Breast epithelium (tissue), 4 donors: ENCODE results near the gene SLC17A2. TPM values are rescaled to one million over a fixed set of nuclear protein-coding genes. Genes with fewer than 3 reads are reported as not detected.
"Not testable (repeated sequence)": the region's sequence is repeated elsewhere in the genome, so short reads cannot be mapped to it uniquely, and the experiment has no call there.

ENCODE experiments used
- DNase-seq, 2 donors: peaks; one replicate each; pipeline ENCODE4 v3.0.0-alpha.2; 2019; ENCODE audit warnings: low spot score in 2 of 2
- H3K27ac ChIP-seq, 2 donors: fragments of 200-600 bp; sonication (generic) in 1 of 2; one replicate each; pipeline ENCODE4 v1.5.1; 2016 to 2019; ENCODE audit warnings: mild to moderate bottlenecking in 1 of 2
- H3K27me3 ChIP-seq, 2 donors: fragments of 200-600 bp; sonication (generic) in 1 of 2; one replicate each; pipeline versions ENCODE4 v1.5.1 to v1.6.0; 2017 to 2019; ENCODE audit warnings: control low read depth in 1 of 2, mild to moderate bottlenecking in 1 of 2
- H3K36me3 ChIP-seq: fragments of 200-600 bp; one replicate; pipeline ENCODE4 v1.5.1; 2019
- H3K4me1 ChIP-seq, 2 donors: fragments of 200-600 bp; sonication (generic); one replicate each; pipeline ENCODE4 v1.5.1; 2016 to 2019; ENCODE audit warnings: control low read depth in 1 of 2
- H3K4me3 ChIP-seq, 3 donors: fragments of 200-600 bp; sonication (generic); 1 replicate in 2 of 3; 2 replicates in 1 of 3; pipeline ENCODE4 v1.5.1; 2016 to 2019; ENCODE audit warnings: mild to moderate bottlenecking in 3 of 3, moderate library complexity in 2 of 3
- H3K9me3 ChIP-seq, 2 donors: fragments of 200-600 bp; sonication (generic) in 1 of 2; one replicate each; pipeline ENCODE4 v1.5.1; 2016 to 2019; ENCODE audit warnings: control low read depth in 1 of 2
- POLR2A ChIP-seq: fragments of 450-650 bp; IDR thresholded peaks from one replicate; pipeline ENCODE4 v1.6.1; 2016; ENCODE audit warnings: antibody characterized with exemption, mild to moderate bottlenecking, moderate library complexity
- POLR2AphosphoS5 ChIP-seq, 3 donors: sonication (generic); formaldehyde crosslinking; IDR thresholded peaks; one replicate each; pipeline ENCODE4 v1.6.1; 2017; ENCODE audit warnings: antibody characterized with exemption in 3 of 3
- intact Hi-C: fragments of 100-400 bp; cut with DNase I; formaldehyde crosslinking; loops from one replicate; pipeline ENCODE4 v1.15.1; 2023; ENCODE audit warnings: low total_unique reads
- total RNA-seq, 3 donors: library from RNA; depleted of rRNA; stranded (reverse); fragments of >200 nt; gene quantifications; one replicate each; pipeline ENCODE4 v1.1.0, GENCODE V29; 2016
- TF ChIP-seq, protein P1 (sequence below), 3 donors: fragments of 450-650 bp; IDR thresholded peaks; one replicate each; pipeline ENCODE4 v1.5.1; 2016 to 2017; ENCODE audit warnings: antibody characterized with exemption in 3 of 3, mild to moderate bottlenecking in 3 of 3, moderate library complexity in 3 of 3

The SLC17A2 gene
- total RNA-seq, 3 donors from 2014 or later, result not detected

DNA sequence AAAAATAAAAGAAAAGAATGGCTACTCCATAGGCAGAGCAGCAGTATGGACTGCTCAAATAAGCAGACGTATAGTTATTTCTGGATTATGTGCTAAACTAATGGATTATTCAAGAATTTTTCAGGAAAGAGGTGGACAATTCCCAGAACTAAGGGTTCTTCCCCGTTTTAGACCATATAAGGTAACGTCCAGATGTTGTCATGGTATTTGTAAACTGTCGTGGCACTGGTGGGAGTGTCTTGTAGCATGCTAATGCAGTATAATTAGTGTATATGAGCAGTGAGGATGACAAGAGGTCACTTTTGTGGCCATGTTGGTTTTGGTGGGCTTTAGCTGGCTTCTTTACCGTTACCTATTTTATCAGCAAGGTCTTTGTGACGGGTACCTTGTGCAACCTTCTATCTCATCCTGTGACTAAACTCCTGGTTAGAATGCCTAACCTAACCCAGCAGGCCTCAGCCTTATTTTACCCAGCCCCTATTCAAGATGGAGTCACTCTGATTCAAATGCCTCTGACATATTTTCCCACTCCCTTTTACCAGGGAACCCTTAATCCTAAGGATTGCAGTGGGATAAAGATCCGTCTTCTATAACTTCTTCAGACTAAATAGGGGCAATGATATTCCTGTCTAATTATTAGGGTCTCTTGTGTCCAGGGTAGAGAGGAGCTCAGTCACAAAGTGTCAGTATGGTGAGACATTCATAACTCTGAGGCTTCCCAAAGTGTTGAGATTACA, 21.0 kb upstream of the SLC17A2 start:
- DNase-seq, result no peak
- no peaks in the 10 kb centered on the region for H3K36me3 ChIP-seq
- H3K9me3 ChIP-seq, result no peaks in the 10 kb centered on the region
- no peaks in the 10 kb centered on the region for H3K27me3 ChIP-seq
- intact Hi-C loops, result no loop called here
- no peak overlapping the region for H3K27ac ChIP-seq
- H3K4me1 ChIP-seq, result no peaks in the 10 kb centered on the region
- TF ChIP-seq POLR2AphosphoS5 (IDR thresholded peaks at IDR 0.05) (no peak), POLR2A (no peak)
- TF ChIP-seq, protein P1, sequence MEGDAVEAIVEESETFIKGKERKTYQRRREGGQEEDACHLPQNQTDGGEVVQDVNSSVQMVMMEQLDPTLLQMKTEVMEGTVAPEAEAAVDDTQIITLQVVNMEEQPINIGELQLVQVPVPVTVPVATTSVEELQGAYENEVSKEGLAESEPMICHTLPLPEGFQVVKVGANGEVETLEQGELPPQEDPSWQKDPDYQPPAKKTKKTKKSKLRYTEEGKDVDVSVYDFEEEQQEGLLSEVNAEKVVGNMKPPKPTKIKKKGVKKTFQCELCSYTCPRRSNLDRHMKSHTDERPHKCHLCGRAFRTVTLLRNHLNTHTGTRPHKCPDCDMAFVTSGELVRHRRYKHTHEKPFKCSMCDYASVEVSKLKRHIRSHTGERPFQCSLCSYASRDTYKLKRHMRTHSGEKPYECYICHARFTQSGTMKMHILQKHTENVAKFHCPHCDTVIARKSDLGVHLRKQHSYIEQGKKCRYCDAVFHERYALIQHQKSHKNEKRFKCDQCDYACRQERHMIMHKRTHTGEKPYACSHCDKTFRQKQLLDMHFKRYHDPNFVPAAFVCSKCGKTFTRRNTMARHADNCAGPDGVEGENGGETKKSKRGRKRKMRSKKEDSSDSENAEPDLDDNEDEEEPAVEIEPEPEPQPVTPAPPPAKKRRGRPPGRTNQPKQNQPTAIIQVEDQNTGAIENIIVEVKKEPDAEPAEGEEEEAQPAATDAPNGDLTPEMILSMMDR (IDR thresholded peaks at IDR 0.05), result no peak
- no peak overlapping the region for H3K4me3 ChIP-seq

DNA sequence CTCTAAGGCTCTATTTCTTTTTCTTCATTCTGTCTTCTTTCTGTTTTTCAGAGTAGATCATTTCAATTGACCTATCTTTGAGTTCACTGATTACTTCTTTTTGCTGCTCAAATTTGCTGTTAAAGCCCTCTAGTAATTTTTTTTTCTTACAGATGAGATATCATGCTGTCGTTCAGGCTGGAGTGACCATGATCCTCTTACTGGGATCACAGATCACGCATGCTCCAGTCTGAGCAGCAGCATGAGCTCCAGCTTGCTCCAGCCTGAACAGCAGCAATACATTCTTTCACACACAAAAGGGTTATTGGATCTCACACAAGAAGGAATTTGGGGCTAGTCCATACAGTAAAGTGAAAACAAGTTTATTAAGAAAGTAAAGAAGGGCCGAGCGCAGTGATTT, 19.8 kb upstream of the SLC17A2 start:
- intact Hi-C loops, result no loop called here
- no peak for DNase-seq
- H3K36me3 ChIP-seq, result no peaks in the 10 kb centered on the region

DNA sequence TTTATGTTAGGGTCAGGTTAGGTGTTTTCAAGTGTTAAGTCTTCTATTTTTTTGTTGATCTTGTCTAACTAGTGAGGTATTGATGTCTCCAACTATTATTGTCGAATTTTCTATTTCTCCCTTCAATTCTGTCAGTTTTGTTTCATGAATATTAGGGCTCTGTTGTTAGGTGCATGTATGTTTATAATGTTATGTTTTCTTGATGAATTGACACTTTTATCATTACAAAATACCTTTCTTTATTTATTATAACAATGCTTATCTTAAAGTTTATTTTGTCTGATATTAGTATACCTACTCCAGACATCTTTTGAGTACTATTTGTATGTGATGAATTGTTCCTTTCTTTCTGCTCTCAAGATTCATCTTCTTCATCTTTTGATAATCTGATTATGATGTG, 19.2 kb upstream of the SLC17A2 start:
- Histone ChIP-seq H3K4me1 (no peaks in the 10 kb centered on the region), H3K27me3 (no peaks in the 10 kb centered on the region), H3K27ac (no peak overlapping the region), H3K9me3 (no peaks in the 10 kb centered on the region), H3K36me3 (no peaks in the 10 kb centered on the region), H3K4me3 (no peak overlapping the region)
- DNase-seq, result no peak
- no peak for TF ChIP-seq POLR2AphosphoS5 (IDR thresholded peaks at IDR 0.05)
- intact Hi-C loops, result no loop called here

More for the DNA sequence above, 19.8 kb upstream of the SLC17A2 start:
- no peak overlapping the region for H3K27ac ChIP-seq
- H3K4me1 ChIP-seq, result no peaks in the 10 kb centered on the region
- TF ChIP-seq POLR2A, result no peak
- TF ChIP-seq, protein P1 (IDR thresholded peaks at IDR 0.05), result no peak
- TF ChIP-seq POLR2AphosphoS5 (IDR thresholded peaks at IDR 0.05), result no peak
- no peaks in the 10 kb centered on the region for H3K9me3 ChIP-seq
- H3K27me3 ChIP-seq, result no peaks in the 10 kb centered on the region
- no peak overlapping the region for H3K4me3 ChIP-seq

DNA sequence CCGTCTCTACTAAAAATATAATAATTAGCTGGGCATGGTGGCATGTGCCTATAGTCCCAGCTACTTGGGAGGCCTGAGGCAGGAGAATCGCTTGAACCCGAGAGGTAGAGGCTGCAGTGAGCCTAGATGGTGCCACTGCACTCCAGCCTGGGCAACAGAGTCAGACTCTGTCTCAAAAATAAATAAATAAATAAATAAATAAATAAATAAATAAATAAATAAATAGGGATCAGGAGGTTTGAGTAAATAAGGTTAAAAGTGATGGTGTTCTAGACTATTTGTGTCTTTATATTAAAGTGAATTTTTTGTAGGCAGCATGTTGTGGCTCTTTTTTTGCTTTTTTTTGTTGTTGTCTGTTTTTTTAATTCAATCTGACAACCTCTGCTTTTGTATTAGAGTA, 17.0 kb upstream of the SLC17A2 start:
- H3K27ac ChIP-seq, DNase-seq, H3K4me3 ChIP-seq, H3K36me3 ChIP-seq, intact Hi-C loops, H3K9me3 ChIP-seq, H3K27me3 ChIP-seq, H3K4me1 ChIP-seq: not testable (repeated sequence)

DNA sequence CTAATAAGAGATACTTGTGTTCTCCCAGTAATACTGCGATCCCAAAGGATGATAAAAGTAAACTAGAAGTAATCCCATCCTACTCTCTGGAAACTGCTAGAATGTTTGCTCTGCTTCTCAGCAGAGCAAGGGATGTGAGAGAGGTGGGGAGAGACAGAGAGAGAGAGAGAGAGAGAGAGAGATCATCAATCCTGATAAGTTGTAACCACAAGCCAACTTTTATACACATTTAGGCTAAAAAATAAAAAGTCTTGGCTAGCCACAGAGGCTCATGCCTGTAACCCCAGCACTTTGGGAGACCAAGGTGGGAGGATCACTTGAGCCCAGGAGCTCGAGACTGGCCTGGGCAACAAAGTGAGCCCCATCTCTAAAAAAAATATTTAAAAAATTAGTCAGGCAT, 16.1 kb upstream of the SLC17A2 start:
- Histone ChIP-seq H3K4me1 (no peaks in the 10 kb centered on the region), H3K27ac (no peak overlapping the region), H3K4me3 (no peak overlapping the region), H3K9me3 (no peaks in the 10 kb centered on the region), H3K36me3 (no peaks in the 10 kb centered on the region), H3K27me3 (no peaks in the 10 kb centered on the region)
- intact Hi-C loops, result no loop called here
- TF ChIP-seq, protein P1 (IDR thresholded peaks at IDR 0.05), result no peak
- TF ChIP-seq POLR2AphosphoS5 (IDR thresholded peaks at IDR 0.05) (no peak), POLR2A (no peak)
- DNase-seq, result no peak

DNA sequence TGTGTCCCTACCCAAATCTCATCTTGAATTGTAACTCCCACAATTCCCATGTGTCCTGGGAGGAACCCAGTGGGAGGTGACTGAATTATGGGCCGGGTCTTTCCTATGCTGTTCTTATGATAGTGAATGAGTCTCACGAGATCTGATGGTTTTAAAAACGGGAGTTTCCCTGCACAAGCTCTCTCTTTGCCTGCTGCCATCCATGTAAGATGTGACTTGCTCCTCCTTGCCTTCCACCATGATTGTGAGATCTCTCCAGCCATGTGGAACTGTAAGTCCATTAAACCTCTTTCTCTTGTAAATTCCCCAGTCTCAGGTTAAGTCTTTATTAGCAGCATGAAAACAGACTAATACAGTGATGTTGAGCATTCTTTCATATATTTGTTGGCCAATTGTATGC, 15.2 kb upstream of the SLC17A2 start:
- DNase-seq, H3K9me3 ChIP-seq, H3K27ac ChIP-seq, H3K4me3 ChIP-seq, intact Hi-C loops, H3K4me1 ChIP-seq, H3K27me3 ChIP-seq, H3K36me3 ChIP-seq: not testable (repeated sequence)
